GM12878 (cell line): ENCODE results near the gene HPF1. TPM values are rescaled to one million over a fixed set of nuclear protein-coding genes. Genes with fewer than 3 reads are reported as not detected.
A peak's percentile ranks its signal among the peaks of the same experiment; 100 is the strongest.

Source experiments
- ATAC-seq: fragments of 200-7000 bp; cut with Tn5 transposase; 3 replicates; pipeline ENCODE4 v1.9.1; 2020; ENCODE audit warnings: mild to moderate bottlenecking, moderate library complexity
- BruUV-seq: library from RNA; stranded (reverse); fragments of 400-500 nt; replicated peaks from 2 replicates; lab custom pipeline; 2021; lab: Mats Ljungman, UMichigan
- CTCF ChIA-PET: fragments of 300-600 bp; sonication (Branson Sonifier 250); formaldehyde crosslinking; extraction: SDS; loops from one replicate; lab custom pipeline; 2021; ENCODE audit warnings: inconsistent platforms; lab: Yijun Ruan, JAX
- POLR2A ChIA-PET: fragments of 350-600 bp; formaldehyde crosslinking; extraction: SDS; loops from one replicate; lab custom pipeline; 2021; ENCODE audit warnings: inconsistent platforms; lab: Charles Lee
- RAD21 ChIA-PET: fragments of 300-600 bp; sonication (Branson Sonifier 250); formaldehyde crosslinking; loops from one replicate; lab custom pipeline; 2023; ENCODE audit warnings: antibody characterized with exemption; ENCODE audit not compliant: unreplicated experiment; lab: Charles Lee
- SMC1A ChIA-PET: fragments of 300-600 bp; sonication (Branson Sonifier 250); formaldehyde crosslinking; loops from one replicate; lab custom pipeline; 2023; ENCODE audit not compliant: unreplicated experiment, uncharacterized antibody; lab: Charles Lee
- DNase-seq: peaks from one replicate; pipeline ENCODE4 v3.0.0-alpha.2; 2011; ENCODE audit warnings: low read depth, low spot score
- FAIRE-seq: peaks from 3 replicates; lab custom pipeline; 2011; peaks lifted over from hg19 to GRCh38; lab: Jason Lieb, UNC
- H2AFZ ChIP-seq: 2 replicates; pipeline ENCODE4 v1.6.0; 2011; ENCODE audit warnings: low read depth, low read length, control low read depth; ENCODE audit not compliant: control insufficient read depth
- H3K27ac ChIP-seq: 2 replicates; pipeline ENCODE4 v1.5.1; 2011; ENCODE audit warnings: control low read depth; ENCODE audit not compliant: control insufficient read depth, insufficient read depth
- H3K27me3 ChIP-seq, 2 experiments: replicated peaks in 1 of 2; 2 replicates each; pipeline versions ENCODE4 v1.6.0 to v1.6.1; 2011; ENCODE audit warnings: low read length in 1 of 2; ENCODE audit not compliant: control insufficient read depth in 2 of 2, insufficient read depth in 2 of 2
- H3K36me3 ChIP-seq, 2 experiments: 2 replicates each; pipeline ENCODE4 v1.5.1; 2011; ENCODE audit warnings: low read length in 1 of 2; ENCODE audit not compliant: control insufficient read depth in 2 of 2, insufficient read depth in 2 of 2
- H3K4me1 ChIP-seq: 2 replicates; pipeline ENCODE4 v1.6.1; 2011; ENCODE audit warnings: mild to moderate bottlenecking, low read length, moderate library complexity, mixed read lengths; ENCODE audit not compliant: control insufficient read depth, insufficient read depth
- H3K4me2 ChIP-seq: 2 replicates; pipeline ENCODE4 v1.6.0; 2011; ENCODE audit warnings: control low read depth; ENCODE audit not compliant: control insufficient read depth, insufficient read depth
- H3K4me3 ChIP-seq: fragments of 200-600 bp; sonication (generic); 2 replicates; pipeline ENCODE4 v1.5.1; 2016
- H3K79me2 ChIP-seq: 2 replicates; pipeline ENCODE4 v1.6.0; 2011; ENCODE audit warnings: low read length; ENCODE audit not compliant: control insufficient read depth, insufficient read depth
- H3K9ac ChIP-seq: 2 replicates; pipeline ENCODE4 v1.8.0; 2011; ENCODE audit warnings: low read length, control low read depth, mixed read lengths; ENCODE audit not compliant: control insufficient read depth, insufficient read depth
- H3K9me3 ChIP-seq: replicated peaks from 3 replicates; pipeline ENCODE4 v1.5.1; 2011; ENCODE audit warnings: mild to moderate bottlenecking, low read length; ENCODE audit not compliant: control insufficient read depth, insufficient read depth
- H4K20me1 ChIP-seq: 2 replicates; pipeline ENCODE4 v1.6.0; 2011; ENCODE audit not compliant: control insufficient read depth, insufficient read depth
- BACH1 ChIP-seq: fragments of 450-650 bp; IDR thresholded peaks from 2 replicates; pipeline ENCODE4 v1.6.1; 2017; ENCODE audit warnings: mild to moderate bottlenecking, borderline replicate concordance
- BHLHE40 ChIP-seq, 2 experiments: fragments of 450-650 bp in 1 of 2; IDR thresholded peaks; 2 replicates each; pipeline ENCODE4 v1.6.1; 2011 to 2017; ENCODE audit warnings: low read depth in 2 of 2, borderline replicate concordance in 1 of 2, improper control_type of control experiment in 1 of 2, low read length in 1 of 2, mild to moderate bottlenecking in 1 of 2
- CBFB ChIP-seq: IDR thresholded peaks from 2 replicates; pipeline ENCODE4 v1.6.1; 2016; ENCODE audit warnings: antibody characterized with exemption, low read depth
- ETV6 ChIP-seq, 2 experiments: fragments of 450-650 bp in 1 of 2; IDR thresholded peaks in 1 of 2; conservative IDR thresholded peaks in 1 of 2; 2 replicates each; pipeline ENCODE4 v1.6.1; 2014; ENCODE audit warnings: antibody characterized with exemption in 1 of 2, borderline replicate concordance in 1 of 2, low read depth in 1 of 2, mild to moderate bottlenecking in 1 of 2, moderate library complexity in 1 of 2
- KDM1A ChIP-seq: fragments of 200-600 bp; sonication (generic); IDR thresholded peaks from 2 replicates; pipeline ENCODE4 v1.6.1; 2016; ENCODE audit warnings: borderline replicate concordance
- KLF5 ChIP-seq: fragments of 450-650 bp; IDR thresholded peaks from 2 replicates; pipeline ENCODE4 v1.6.1; 2014; ENCODE audit warnings: mild to moderate bottlenecking; ENCODE audit not compliant: partially characterized antibody
- NBN ChIP-seq: fragments of 450-650 bp; IDR thresholded peaks from 2 replicates; pipeline ENCODE4 v1.6.1; 2016
- RUNX3 ChIP-seq: IDR thresholded peaks from 2 replicates; pipeline ENCODE4 v1.6.1; 2012; ENCODE audit warnings: low read length, inconsistent platforms
- SUPT20H ChIP-seq: IDR thresholded peaks from 2 replicates; pipeline ENCODE4 v1.6.1; 2011; ENCODE audit warnings: low read depth, mild to moderate bottlenecking, low read length, moderate library complexity, borderline replicate concordance; ENCODE audit not compliant: control insufficient read depth
- YBX1 ChIP-seq: fragments of 450-650 bp; IDR thresholded peaks from 2 replicates; pipeline ENCODE4 v1.6.1; 2016; ENCODE audit warnings: antibody characterized with exemption
- WGBS: methylation state at CpG from one replicate; pipeline ENCODE4 v1.1.6; 2016; ENCODE audit warnings: low lambda C conversion rate; ENCODE audit not compliant: insufficient replicate concordance, insufficient coverage; ENCODE audit errors: missing lambda C conversion rate; 5-methylcytosine and 5-hydroxymethylcytosine counted together
- in situ Hi-C: fragments of 300-500 bp; cut with MboI; formaldehyde crosslinking; loops from 9 replicates; pipeline ENCODE4 v1.14.3; 2018; ENCODE audit warnings: mixed read lengths
- intact Hi-C: fragments of 100-400 bp; cut with micrococcal nuclease; formaldehyde crosslinking; loops from one replicate; pipeline ENCODE4 v1.14.2; 2022; ENCODE audit not compliant: unreplicated experiment
- polyA plus RNA-seq, 11 experiments: library from polyadenylated mRNA; depleted of rRNA in 4 of 11; unstranded in 6 of 11; stranded (reverse) in 5 of 11; fragments of >200 nt; fragmentation: Nextera tagmentation in 4 of 11; fragmentation: Illumina TruSeq in 1 of 11; extraction: Ambion mirVana in 4 of 11; extraction: Trizol in 1 of 11; gene quantifications; 1 replicate in 1 of 11; 2 replicates in 10 of 11; pipeline versions ENCODE4 v1.2.1 to v1.2.3, GENCODE V29; 2011 to 2016; ENCODE audit warnings: inconsistent platforms in 2 of 11, missing spikeins in 2 of 11, low read depth in 1 of 11
- total RNA-seq, 4 experiments: library from RNA; depleted of rRNA in 3 of 4; stranded (reverse); fragments of >200 nt in 3 of 4; fragmentation: Illumina TruSeq in 1 of 4; extraction: Trizol in 1 of 4; gene quantifications; 2 replicates each; pipeline versions ENCODE4 v1.2.1 to v1.2.3, GENCODE V29; 2013 to 2021
- TF ChIP-seq, protein P1 (sequence below): fragments of 450-650 bp; IDR thresholded peaks from 2 replicates; pipeline ENCODE4 v1.6.1; 2017; ENCODE audit warnings: borderline replicate concordance

HPF1 gene
- total and polyA plus RNA-seq, 10 of the 15 experiments (the other 5 are each of a cell fraction or from before 2014, with no cell fraction given), result 31.2 to 93.5 (median 48.7) TPM

DNA sequence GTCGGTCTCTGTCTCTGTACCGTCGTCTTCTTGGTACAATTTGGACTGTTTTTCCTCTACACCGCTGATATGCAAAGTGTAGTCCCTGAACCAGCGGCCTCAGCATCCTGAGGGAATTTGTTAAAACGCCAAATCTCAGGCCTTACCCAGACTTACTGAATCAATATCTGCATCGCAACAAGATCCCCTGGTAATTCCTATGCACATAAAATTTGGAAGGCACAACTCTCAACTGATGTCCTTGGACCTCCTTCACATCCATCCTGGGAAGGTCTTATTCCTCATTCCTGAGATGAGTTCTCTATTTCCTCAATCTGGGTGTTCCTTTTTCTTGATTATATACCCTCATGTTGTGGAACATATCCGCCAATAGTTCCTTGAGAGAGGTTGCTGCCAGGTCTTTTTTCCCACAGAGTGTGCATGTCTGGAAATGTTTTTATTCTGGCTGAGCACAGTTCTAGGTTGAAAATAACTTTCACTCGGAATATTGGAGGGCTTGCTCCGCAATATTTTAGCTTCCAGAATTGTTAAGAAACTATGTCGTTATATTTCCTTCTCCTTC is 738 bp upstream of the HPF1 start:
- no TSS peak for BruUV-seq
- in situ Hi-C loops, result no loop called here
- SMC1A ChIA-PET, result no interaction called here
- no peak overlapping the region for H3K27ac ChIP-seq
- ATAC-seq (no peak), DNase-seq (no peak), FAIRE-seq (no peak)
- no peaks in the 10 kb centered on the region for H3K27me3 ChIP-seq
- POLR2A ChIA-PET, result no interaction called here
- no peaks in the 10 kb centered on the region for H3K9me3 ChIP-seq
- H3K4me1 ChIP-seq, result 0 out of 2 replicates have a peak, but pooled peaks cover 6% of the 10 kb centered on the region
- CTCF ChIA-PET, result interaction anchor here (0.8 kb wide), 1 partner anchor 145 kb away, joined by 3 read pairs; no protein-coding TSS in a partner anchor
- no peaks in the 10 kb centered on the region for H3K36me3 ChIP-seq
- no peak overlapping the region; the same call in 1 of the 2 replicates for H3K4me2 ChIP-seq
- H2AFZ ChIP-seq, result peak overlapping the region; percentile 35
- 59% methylated on average over 11 of the region's 11 CpGs for whole genome bisulfite sequencing
- RAD21 ChIA-PET, result no interaction called here
- no peak overlapping the region for H3K4me3 ChIP-seq
- H3K79me2 ChIP-seq, result peaks cover 13% of the 10 kb centered on the region
- TF ChIP-seq BACH1, result no peak
- TF ChIP-seq KLF5, result no peak
- no peak for TF ChIP-seq KDM1A
- no peak for TF ChIP-seq BHLHE40 (IDR thresholded peaks at IDR 0.05; ENCODE audit: borderline replicate concordance in 1 of 2, low read depth in 2 of 2, low read length in 1 of 2)
- intact Hi-C loops, result loop anchor here (5.0 kb wide), 1 partner anchor 146 kb away; the partner anchor contains the start of gene NEK1
- no peak overlapping the region for H3K9ac ChIP-seq
- no peaks in the 10 kb centered on the region for H4K20me1 ChIP-seq

DNA sequence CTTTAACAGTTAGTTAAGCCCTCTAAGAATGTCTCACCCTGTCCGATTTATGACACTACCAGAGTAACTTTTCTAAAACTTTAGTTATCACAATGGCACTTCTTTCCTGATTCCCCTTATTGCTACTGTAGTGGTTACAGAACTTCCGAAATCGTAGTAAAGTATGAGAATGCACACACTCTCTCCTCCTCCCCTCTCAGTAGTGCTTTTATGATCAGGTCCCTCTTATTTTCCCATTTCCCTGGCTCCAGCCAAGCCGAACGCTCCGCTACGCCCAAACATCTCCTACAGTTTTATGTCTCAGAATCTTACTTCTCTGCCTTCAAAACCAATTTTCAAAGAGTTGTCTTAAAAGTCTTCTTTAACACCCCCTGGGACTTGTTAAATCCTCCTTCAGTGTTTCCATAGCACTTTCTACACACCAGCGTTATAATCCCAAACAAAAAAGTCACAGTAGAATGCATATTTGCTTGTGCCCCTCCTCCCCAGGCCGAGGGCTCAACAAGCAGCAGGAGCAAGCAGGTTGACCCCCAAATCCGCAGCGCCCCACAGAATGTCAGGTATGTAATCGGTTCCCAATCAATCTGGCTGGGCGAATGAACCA is 671 bp downstream of the HPF1 start:
- RAD21 ChIA-PET, result no interaction called here
- Histone ChIP-seq H4K20me1 (no peaks in the 10 kb centered on the region), H3K36me3 (no peaks in the 10 kb centered on the region), H3K9me3 (no peaks in the 10 kb centered on the region), H3K9ac (peak overlapping the region; percentile 63), H3K27ac (0 out of 2 replicates have a peak overlapping the region, but pooled peaks have one; percentile 9), H3K79me2 (peaks cover 13% of the 10 kb centered on the region), H3K27me3 (no peaks in the 10 kb centered on the region), H3K4me3 (peak overlapping the region; percentile 92), H3K4me2 (peak overlapping the region; percentile 96), H2AFZ (peak overlapping the region; percentile 84), H3K4me1 (0 out of 2 replicates have a peak, but pooled peaks cover 6% of the 10 kb centered on the region)
- BruUV-seq, result no TSS peak
- in situ Hi-C loops, result no loop called here
- FAIRE-seq (peak; percentile 81), ATAC-seq (peak; percentile 50), DNase-seq (no peak)
- CTCF ChIA-PET, result interaction anchor here (1.2 kb wide), 2 partner anchors 8 to 144 kb away, joined by 3 to 6 read pairs; partner anchors contain the start of gene NEK1
- intact Hi-C loops, result loop anchor here (5.0 kb wide), 1 partner anchor 145 kb away; the partner anchor contains the start of gene NEK1
- WGBS, result 0% methylated on average over 13 of the region's 13 CpGs
- SMC1A ChIA-PET, result interaction anchor here (0.6 to 1.5 kb wide), 3 partner anchors 8 to 132 kb away, joined by 3 to 4 read pairs (median 3); no protein-coding TSS in a partner anchor
- POLR2A ChIA-PET, result interaction anchor here (1.1 to 1.2 kb wide), 2 partner anchors 98 to 144 kb away, joined by 4 to 5 read pairs; partner anchors contain the start of gene NEK1
- TF ChIP-seq CBFB (no peak), SUPT20H (no peak), RUNX3 (peak; percentile 24; the same call in 1 of the 2 replicates), ETV6 (conservative IDR thresholded peaks at IDR 0.05 in 1 of 2, IDR thresholded peaks at IDR 0.05 in 1 of 2; ENCODE audit: borderline replicate concordance in 1 of 2, low read depth in 1 of 2) (peak in 1 of 2 experiments; percentile 11; a peak in 1 of 4 replicates), NBN (no peak), YBX1 (no peak)
- TF ChIP-seq, protein P1, sequence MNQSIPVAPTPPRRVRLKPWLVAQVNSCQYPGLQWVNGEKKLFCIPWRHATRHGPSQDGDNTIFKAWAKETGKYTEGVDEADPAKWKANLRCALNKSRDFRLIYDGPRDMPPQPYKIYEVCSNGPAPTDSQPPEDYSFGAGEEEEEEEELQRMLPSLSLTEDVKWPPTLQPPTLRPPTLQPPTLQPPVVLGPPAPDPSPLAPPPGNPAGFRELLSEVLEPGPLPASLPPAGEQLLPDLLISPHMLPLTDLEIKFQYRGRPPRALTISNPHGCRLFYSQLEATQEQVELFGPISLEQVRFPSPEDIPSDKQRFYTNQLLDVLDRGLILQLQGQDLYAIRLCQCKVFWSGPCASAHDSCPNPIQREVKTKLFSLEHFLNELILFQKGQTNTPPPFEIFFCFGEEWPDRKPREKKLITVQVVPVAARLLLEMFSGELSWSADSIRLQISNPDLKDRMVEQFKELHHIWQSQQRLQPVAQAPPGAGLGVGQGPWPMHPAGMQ, result no peak
- TF ChIP-seq, all 136 proteins: peak for 2
